KMS-11 (cell line): ENCODE measurements around the gene NDST1.

Experiments used
- H2AFZ ChIP-seq: fragments of 200-600 bp; sonication (generic); 2 replicates; pipeline ENCODE4 v1.6.1; 2016; ENCODE audit warnings: antibody characterized with exemption, mixed run types, low read depth
- H3K27ac ChIP-seq: fragments of 200-600 bp; sonication (generic); 2 replicates; pipeline ENCODE4 v1.6.1; 2016; ENCODE audit warnings: mild to moderate bottlenecking, mixed run types
- H3K27me3 ChIP-seq: fragments of 200-600 bp; sonication (generic); 2 replicates; pipeline ENCODE4 v1.6.1; 2017; ENCODE audit warnings: mild to moderate bottlenecking, low read depth, mixed run types, moderate library complexity; ENCODE audit not compliant: insufficient read depth
- H3K36me3 ChIP-seq: fragments of 200-600 bp; sonication (generic); 2 replicates; pipeline ENCODE4 v1.6.1; 2017; ENCODE audit warnings: mild to moderate bottlenecking, mixed run types; ENCODE audit not compliant: insufficient read depth
- H3K4me1 ChIP-seq: fragments of 200-600 bp; sonication (generic); 2 replicates; pipeline ENCODE4 v1.6.1; 2016; ENCODE audit warnings: mild to moderate bottlenecking, low read depth, mixed run types; ENCODE audit not compliant: poor library complexity, severe bottlenecking
- H3K4me2 ChIP-seq: fragments of 200-600 bp; sonication (generic); 2 replicates; pipeline ENCODE4 v1.7.0; 2016; ENCODE audit warnings: mild to moderate bottlenecking, mixed run types
- H3K4me3 ChIP-seq: fragments of 200-600 bp; sonication (generic); IDR thresholded peaks from 2 replicates; pipeline ENCODE4 v1.6.1; 2017; ENCODE audit warnings: low read depth, low read length, mixed read lengths; ENCODE audit not compliant: insufficient read depth
- H3K79me2 ChIP-seq: fragments of 200-600 bp; sonication (generic); 2 replicates; pipeline ENCODE4 v1.6.1; 2016; ENCODE audit warnings: low read depth, mixed run types; ENCODE audit not compliant: insufficient read depth
- H3K9ac ChIP-seq: fragments of 200-600 bp; sonication (generic); 2 replicates; pipeline ENCODE4 v1.6.1; 2016; ENCODE audit warnings: mild to moderate bottlenecking, mixed run types
- H4K20me1 ChIP-seq: fragments of 200-600 bp; sonication (generic); 2 replicates; pipeline ENCODE4 v1.6.1; 2016; ENCODE audit warnings: mild to moderate bottlenecking, mixed run types; ENCODE audit not compliant: insufficient read depth
- CTCF ChIP-seq: fragments of 200-600 bp; sonication (generic); conservative IDR thresholded peaks from 2 replicates; pipeline ENCODE4 v1.6.1; 2017; ENCODE audit warnings: low read depth, mild to moderate bottlenecking, antibody characterized with exemption, low read length, moderate library complexity, mixed read lengths

The NDST1 gene

GRCh38 chr5:150560401-150561191, 52.7 kb downstream of the NDST1 start:
- Histone ChIP-seq H2AFZ (no peak overlapping the region), H3K9ac (no peak overlapping the region), H3K4me1 (no peaks in the 10 kb centered on the region), H3K79me2 (no peaks in the 10 kb centered on the region), H3K36me3 (no peaks in the 10 kb centered on the region), H3K27ac (no peak overlapping the region), H4K20me1 (no peaks in the 10 kb centered on the region), H3K4me2 (no peak overlapping the region), H3K27me3 (no peaks in the 10 kb centered on the region), H3K4me3 (no peak overlapping the region)
- peak; percentile 76 for TF ChIP-seq CTCF

DNA sequence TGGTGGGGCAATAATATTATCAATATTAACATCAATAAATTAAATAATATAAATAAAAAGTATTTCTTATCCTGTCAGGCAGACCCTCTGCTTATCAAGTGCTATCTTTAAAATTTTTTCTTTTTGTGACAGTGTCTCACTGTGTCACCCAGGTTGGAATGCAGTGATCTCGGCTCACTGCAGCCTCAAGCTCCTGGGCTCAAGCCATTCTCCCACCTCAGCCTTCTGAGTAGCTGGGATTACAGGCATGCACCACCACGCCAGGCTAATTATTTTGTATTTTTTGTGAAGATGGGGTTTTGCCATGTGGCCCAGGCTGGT, 53.2 kb downstream of the NDST1 start:
- H3K9ac ChIP-seq = no peak overlapping the region
- H3K36me3 ChIP-seq = no peaks in the 10 kb centered on the region
- no peak overlapping the region for H3K4me2 ChIP-seq
- no peak for TF ChIP-seq CTCF
- H4K20me1 ChIP-seq = no peaks in the 10 kb centered on the region
- H3K4me1 ChIP-seq = no peaks in the 10 kb centered on the region
- H3K79me2 ChIP-seq = no peaks in the 10 kb centered on the region
- no peaks in the 10 kb centered on the region for H3K27me3 ChIP-seq
- H3K27ac ChIP-seq = no peak overlapping the region
- no peak overlapping the region for H2AFZ ChIP-seq
- no peak overlapping the region for H3K4me3 ChIP-seq

DNA sequence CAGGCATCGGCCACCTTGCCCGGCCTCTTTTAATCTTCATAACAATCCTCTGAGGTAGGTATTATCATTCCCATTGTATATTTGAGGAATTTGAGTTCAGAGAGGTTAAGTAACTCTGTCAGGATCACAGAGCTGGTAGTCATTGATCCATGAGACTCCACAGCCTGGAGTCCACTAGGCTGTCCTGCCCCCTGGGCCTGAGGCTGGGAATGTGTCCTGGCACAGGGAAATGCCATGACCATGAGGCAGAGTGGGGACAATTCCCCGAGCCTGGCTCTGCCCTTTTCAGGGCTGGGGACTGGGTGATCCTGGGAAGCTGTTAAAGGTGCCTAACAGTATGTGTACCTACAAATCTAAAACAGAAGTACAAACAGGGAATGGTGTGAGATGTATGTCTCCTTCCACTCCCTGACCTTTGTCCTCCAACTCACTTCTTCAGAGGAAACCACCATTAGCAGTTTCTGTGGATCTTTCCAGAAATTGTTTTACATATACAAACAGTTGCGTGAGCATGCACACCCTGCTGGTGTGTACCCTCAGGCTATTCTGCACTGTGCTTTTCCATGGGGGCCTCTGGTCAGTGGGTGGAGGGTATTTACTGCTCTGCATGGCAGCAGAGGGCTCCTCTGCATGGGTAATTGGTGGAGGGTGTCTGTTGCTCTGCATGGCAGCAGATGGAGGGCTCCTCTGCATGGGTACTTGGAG, 53.8 kb downstream of the NDST1 start:
- H3K4me1 ChIP-seq = no peaks in the 10 kb centered on the region
- no peaks in the 10 kb centered on the region for H3K79me2 ChIP-seq
- no peak overlapping the region for H3K4me2 ChIP-seq
- H3K27ac ChIP-seq = no peak overlapping the region
- no peaks in the 10 kb centered on the region for H3K36me3 ChIP-seq
- H3K27me3 ChIP-seq = no peaks in the 10 kb centered on the region
- H3K9ac ChIP-seq = no peak overlapping the region
- no peak overlapping the region for H2AFZ ChIP-seq
- H4K20me1 ChIP-seq = no peaks in the 10 kb centered on the region
- no peak overlapping the region for H3K4me3 ChIP-seq
- TF ChIP-seq CTCF = no peak

DNA sequence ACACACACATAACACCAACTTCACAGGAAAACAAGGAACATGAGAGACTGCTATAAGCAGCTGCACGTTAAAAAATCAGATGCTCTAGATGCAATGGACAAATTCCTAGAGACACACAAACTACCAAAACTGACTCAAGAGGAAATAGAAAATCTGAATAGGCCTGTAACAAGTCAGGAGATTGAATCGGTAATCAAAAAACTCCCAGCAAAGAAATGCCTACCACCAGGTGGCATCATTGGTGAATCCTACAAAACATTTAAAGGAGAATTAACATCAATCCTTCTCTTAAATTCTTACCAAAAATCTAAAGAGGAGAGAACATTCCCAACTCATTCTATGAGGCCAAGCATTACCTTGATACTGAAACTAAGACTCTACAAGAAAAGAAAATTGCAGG, 54.9 kb downstream of the NDST1 start:
- Histone ChIP-seq H3K4me3 (no peak overlapping the region), H3K9ac (no peak overlapping the region), H3K36me3 (no peaks in the 10 kb centered on the region), H3K79me2 (no peaks in the 10 kb centered on the region), H2AFZ (no peak overlapping the region), H3K4me2 (no peak overlapping the region), H3K4me1 (no peaks in the 10 kb centered on the region), H4K20me1 (no peaks in the 10 kb centered on the region), H3K27ac (no peak overlapping the region), H3K27me3 (no peaks in the 10 kb centered on the region)
- 0 out of 2 replicates have a peak, but pooled peaks have one; percentile 33 for TF ChIP-seq CTCF
